Posterior vena cava (tissue), 2 donors: Measurements from ENCODE around the gene GGT5. TPM values are rescaled to one million over a fixed set of nuclear protein-coding genes. Genes with fewer than 3 reads are reported as not detected.
"Not testable (repeated sequence)": the region's sequence is repeated elsewhere in the genome, so short reads cannot be mapped to it uniquely, and the experiment has no call there.

Experiments used
- DNase-seq: peaks from one replicate; pipeline ENCODE4 v3.0.0-alpha.2; 2020; ENCODE audit warnings: low spot score
- intact Hi-C, 2 donors: fragments of 100-400 bp; cut with DNase I; formaldehyde crosslinking; loops; one replicate each; pipeline versions ENCODE4 v1.14.1 to v1.14.2; 2022 to 2023
- total RNA-seq, 2 donors: library from RNA; stranded (reverse); fragmentation: NEBNext Ultra II Directional; extraction: Animal tissue kit (Norgen Biotek cat#: 25700); gene quantifications; one replicate each; pipeline ENCODE4 v1.2.1, GENCODE V29; 2021
- donor health status: DM: yes; HTN: yes; CAD: no.
- donor health status: DM: yes; HTN: yes; CAD: no.

Gene GGT5
- total RNA-seq, 2 donors from 2014 or later, result 65.8 to 123 TPM

DNA sequence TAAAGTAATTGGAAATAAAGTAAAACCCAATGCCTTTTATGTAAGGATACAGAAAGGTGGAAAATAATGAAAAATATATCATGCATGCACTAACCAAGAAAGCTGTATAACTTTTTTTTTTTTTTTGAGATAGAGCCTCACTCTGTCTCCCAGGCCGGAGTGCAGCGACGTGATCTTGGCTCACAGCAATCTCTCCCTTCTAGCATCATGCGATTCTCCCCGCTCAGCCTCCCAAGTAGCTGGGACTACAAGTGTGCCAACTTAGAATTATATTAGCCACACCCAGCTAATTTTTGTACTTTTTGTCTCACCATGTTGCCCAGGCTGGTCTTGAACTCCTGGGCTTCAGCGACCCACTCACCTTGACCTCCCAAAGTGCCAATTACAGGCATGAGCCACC is 4.5 kb downstream of the GGT5 start:
- DNase-seq, result no peak
- intact Hi-C loops, result no loop called here

DNA sequence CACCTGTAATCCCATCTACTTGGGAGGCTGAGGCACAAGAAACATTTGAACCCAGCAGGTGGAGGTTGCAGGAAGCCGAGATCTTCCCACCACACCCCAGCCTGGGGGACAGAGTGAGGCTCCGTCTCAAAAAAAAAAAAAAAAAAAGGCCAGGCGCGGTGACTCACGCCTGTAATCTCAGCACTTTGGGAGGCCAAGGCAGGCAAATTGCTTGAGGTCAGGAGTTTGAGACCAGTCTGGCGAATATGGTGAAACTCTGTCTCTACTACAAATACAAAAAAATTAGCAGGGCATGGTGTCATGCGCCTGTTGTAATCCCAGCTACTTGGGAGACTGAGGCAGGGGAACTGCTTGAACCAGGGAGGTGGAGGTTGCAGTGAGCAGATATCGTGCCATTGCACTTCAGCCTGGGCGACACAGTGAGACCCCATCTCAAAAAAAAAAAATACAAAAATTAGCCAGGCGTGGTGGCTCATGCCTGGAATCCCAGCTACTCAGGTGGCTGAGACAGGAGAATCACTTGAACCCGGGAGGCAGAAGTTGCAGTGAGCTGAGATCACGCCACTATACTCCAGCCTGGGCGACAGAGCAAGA is 6.7 kb downstream of the GGT5 start:
- DNase-seq, intact Hi-C loops: not testable (repeated sequence)

DNA sequence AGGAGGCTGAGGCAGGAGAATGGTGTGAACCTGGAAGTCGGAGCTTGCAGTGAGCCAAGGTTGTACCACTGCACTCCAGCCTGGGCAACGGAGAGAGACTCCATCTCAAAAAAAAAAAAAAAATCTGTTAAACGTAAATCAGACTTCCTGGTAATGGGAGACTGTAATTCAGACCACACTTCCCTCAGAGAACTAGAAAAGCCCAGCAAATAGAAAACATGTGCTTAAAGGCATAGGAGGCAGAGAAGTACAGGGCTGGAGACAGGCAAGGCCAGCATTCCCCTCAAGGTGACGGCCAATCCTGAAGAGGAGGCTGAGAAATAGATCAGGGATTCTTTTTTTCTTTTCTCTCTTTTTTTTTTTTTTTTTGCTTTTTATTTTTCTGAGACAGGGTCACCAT is 8.2 kb downstream of the GGT5 start:
- intact Hi-C loops, result no loop called here
- no peak for DNase-seq

- intact Hi-C loops, result no loop called here
- no peak for DNase-seq
Observed at GRCh38 chr22:24235315-24235714, 9.6 kb downstream of the GGT5 start.

GRCh38 chr22:24233816-24234215 is 11.1 kb downstream of the GGT5 start:
- intact Hi-C loops, result no loop called here
- DNase-seq, result no peak

GRCh38 chr22:24233235-24233634 is 11.6 kb downstream of the GGT5 start:
- intact Hi-C loops, result no loop called here
- no peak for DNase-seq

DNA sequence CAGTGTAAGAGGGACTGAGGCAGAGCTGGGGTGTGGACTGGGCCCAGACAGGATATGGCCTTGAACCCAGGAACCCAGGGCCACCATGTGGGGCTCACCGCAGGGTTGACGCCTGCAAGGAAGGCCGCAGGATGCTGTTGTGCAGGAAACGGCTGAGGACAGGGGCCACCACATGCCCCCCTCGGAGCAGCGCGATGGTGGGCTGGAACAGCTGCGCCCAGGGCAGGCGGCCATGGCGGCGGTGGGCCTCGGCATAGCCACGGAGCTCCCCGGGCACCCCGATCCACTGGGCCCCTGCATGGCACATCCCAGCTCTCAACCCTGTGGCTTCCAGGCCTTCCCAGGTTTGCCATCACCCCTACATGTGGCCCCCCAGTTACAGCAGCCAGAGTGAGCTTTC is 12.2 kb downstream of the GGT5 start:
- intact Hi-C loops, result no loop called here
- DNase-seq, result no peak

DNA sequence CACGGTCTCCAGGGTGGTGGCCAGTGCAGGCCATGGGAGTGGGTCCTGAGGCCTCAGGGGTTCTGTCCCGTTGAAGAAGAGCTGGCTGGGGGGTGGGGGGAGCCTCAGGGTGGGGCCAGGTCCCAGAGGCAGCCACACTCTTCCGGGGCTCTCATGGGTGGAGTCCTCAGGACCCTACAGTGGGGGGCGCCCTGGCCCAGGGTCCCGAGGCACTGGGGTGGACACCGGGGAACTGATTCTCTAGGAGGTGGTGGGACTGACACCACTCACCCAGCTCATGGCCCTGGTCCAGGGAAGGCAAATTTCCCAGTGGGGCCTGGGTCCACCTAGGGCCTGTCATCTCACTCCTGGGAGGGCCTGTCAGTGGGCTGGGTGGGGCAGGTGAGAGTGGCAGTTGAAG is 12.8 kb downstream of the GGT5 start:
- intact Hi-C loops, result no loop called here
- no peak for DNase-seq

- intact Hi-C loops, result no loop called here
- no peak for DNase-seq
Observed at GRCh38 chr22:24231706-24232105, 13.2 kb downstream of the GGT5 start.

GRCh38 chr22:24230911-24231656 is 13.8 kb downstream of the GGT5 start:
- intact Hi-C loops, result no loop called here
- DNase-seq, result peak; percentile 85

DNA sequence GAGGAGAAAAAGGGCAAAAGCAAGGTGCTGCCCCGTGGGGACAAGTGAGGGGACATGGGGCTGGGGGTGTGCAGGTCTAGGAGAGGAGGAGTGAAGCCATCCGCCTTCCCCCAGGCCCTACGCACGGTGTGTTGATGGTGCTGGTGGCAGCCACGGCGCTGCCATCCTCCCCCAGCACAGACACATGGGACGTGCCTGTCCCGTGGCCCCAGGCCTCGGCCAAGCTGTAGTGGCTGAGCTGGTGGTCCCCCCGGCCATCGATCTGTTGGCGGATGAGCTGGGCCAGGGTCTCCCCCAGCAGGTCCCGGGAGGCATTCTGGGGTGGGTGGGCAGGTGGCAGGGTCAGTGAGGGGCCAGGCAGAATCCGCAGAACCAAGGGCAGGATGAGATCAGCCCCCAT is 18.9 kb downstream of the GGT5 start:
- no peak for DNase-seq
- intact Hi-C loops, result no loop called here

GRCh38 chr22:24225044-24225601 is 19.8 kb downstream of the GGT5 start:
- no peak for DNase-seq
- intact Hi-C loops, result no loop called here

DNA sequence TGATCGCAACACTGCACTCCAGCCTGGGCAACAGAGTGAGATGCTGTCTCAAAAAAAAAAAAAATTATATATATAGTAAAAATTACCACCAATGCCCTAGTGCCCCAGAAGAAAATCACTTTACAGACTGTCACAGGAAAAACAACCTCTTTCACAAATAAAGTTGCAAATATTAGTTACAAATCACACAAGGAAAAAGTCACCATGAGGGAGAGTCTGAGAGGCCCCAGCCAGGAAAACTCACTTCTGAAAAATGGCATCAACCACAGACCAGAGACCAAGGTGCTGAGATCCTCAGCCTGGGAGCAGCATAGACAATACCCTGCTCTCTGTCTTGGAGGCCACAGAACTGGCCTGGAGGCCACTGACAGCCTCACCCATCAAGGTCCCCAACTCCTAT is 20.4 kb downstream of the GGT5 start:
- DNase-seq, result no peak
- intact Hi-C loops, result no loop called here

DNA sequence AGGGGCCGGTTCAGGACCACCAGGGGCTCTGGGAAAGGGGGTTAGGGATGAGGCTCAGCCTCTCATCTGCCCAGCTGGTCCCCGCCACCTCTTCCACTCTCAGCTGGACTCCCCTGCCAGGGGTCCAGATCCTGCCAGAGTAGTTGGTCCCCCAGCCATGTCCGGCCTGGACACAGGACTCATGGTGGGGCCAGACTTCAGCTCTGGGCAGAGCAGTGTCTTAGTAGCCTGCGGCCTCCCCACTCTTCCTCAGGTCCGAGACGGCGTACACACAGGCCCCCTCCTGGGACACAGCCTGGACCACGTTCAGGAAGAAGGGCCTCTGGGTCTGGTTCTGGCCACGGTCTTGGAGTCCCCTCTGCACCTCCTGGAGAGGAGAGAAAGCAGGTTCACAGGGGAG is 25.1 kb downstream of the GGT5 start:
- no peak for DNase-seq
- intact Hi-C loops, result no loop called here

- no peak for DNase-seq
- intact Hi-C loops, result no loop called here
Observed at GRCh38 chr22:24217384-24217783, 27.5 kb downstream of the GGT5 start.

- intact Hi-C loops, result no loop called here
- DNase-seq, result no peak
Observed at GRCh38 chr22:24216541-24217209, 28.2 kb downstream of the GGT5 start.

GRCh38 chr22:24214467-24215285 is 30.2 kb downstream of the GGT5 start:
- intact Hi-C loops, result no loop called here
- no peak for DNase-seq

GRCh38 chr22:24213111-24213510 is 31.8 kb downstream of the GGT5 start:
- intact Hi-C loops, result not testable (repeated sequence)

DNA sequence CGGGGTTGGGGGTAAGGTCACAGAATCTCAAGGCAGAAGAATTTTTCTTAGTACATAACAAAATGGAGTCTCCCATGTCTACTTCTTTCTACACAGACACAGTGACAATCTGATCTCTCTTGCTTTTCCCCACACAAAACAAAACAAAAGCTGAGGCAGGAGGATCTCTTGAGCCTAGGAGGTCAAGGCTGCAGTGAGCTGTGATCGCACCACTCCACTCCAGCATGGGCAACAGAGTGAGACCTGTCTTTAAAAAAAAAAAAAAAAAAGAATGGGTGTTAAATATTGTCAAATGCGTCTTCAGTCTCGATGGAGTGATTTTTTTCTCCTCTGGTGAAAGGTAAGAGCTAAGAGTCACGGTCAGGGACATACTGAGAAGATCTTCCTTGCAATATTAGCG is 33.2 kb downstream of the GGT5 start:
- DNase-seq, intact Hi-C loops: not testable (repeated sequence)

More at GRCh38 chr22:24213111-24213510, 31.8 kb downstream of the GGT5 start:
- not testable (repeated sequence) for DNase-seq

DNA sequence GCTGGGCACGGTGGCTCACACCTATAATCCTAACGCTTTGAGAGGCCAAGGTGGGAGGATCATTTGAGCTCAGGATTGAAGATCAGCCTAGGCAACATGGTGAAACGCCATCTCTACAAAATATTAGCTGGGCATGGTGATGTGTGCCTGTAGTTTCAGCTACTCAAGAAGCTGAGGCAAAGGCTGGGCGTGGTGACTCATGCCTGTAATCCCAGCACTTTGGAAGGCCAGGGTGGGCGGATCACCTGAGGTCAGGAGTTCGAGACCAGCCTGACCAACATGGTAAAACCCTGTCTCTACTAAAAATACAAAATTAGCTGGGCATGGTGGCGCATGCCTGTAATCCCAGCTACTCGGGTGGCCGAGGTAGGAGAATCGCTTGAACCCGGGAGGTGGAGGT is 34.5 kb downstream of the GGT5 start:
- DNase-seq, intact Hi-C loops: not testable (repeated sequence)
